GM23338 (cell line): Measurements from ENCODE around the gene RFC3. TPM values are rescaled to one million over a fixed set of nuclear protein-coding genes. Genes with fewer than 3 reads are reported as not detected.

Experiments used
- ATAC-seq: fragments of 200-7000 bp; cut with Tn5 transposase; 3 replicates; pipeline ENCODE4 v1.9.1; 2020
- DNase-seq: peaks from one replicate; pipeline ENCODE4 v3.0.0-alpha.2; 2015; ENCODE audit warnings: low spot score
- H2AFZ ChIP-seq: fragments of 200-600 bp; sonication (generic); 2 replicates; pipeline ENCODE4 v1.8.0; 2016; ENCODE audit warnings: antibody characterized with exemption, mild to moderate bottlenecking, moderate library complexity
- H3F3A ChIP-seq: fragments of 200-600 bp; sonication (generic); replicated peaks from 2 replicates; pipeline ENCODE4 v1.8.0; 2017; ENCODE audit warnings: antibody characterized with exemption, mixed run types, low read depth
- H3K27ac ChIP-seq: fragments of 200-600 bp; sonication (generic); 2 replicates; pipeline ENCODE4 v1.6.1; 2016; ENCODE audit warnings: low read depth
- H3K27me3 ChIP-seq: fragments of 200-600 bp; sonication (generic); 2 replicates; pipeline ENCODE4 v1.8.0; 2016; ENCODE audit warnings: mild to moderate bottlenecking, mixed run types, moderate library complexity; ENCODE audit not compliant: insufficient read depth
- H3K36me3 ChIP-seq: fragments of 200-600 bp; sonication (generic); 2 replicates; pipeline ENCODE4 v1.8.0; 2016; ENCODE audit warnings: mild to moderate bottlenecking; ENCODE audit not compliant: insufficient read depth
- H3K4me1 ChIP-seq: fragments of 200-600 bp; sonication (generic); 2 replicates; pipeline ENCODE4 v1.8.0; 2016; ENCODE audit warnings: mild to moderate bottlenecking, moderate library complexity; ENCODE audit not compliant: insufficient read depth
- H3K4me2 ChIP-seq: fragments of 200-600 bp; sonication (generic); 2 replicates; pipeline ENCODE4 v1.7.1; 2017; ENCODE audit warnings: mixed run types
- H3K4me3 ChIP-seq: fragments of 200-600 bp; sonication (generic); 2 replicates; pipeline ENCODE4 v1.6.1; 2016; ENCODE audit warnings: mixed run types
- H3K79me2 ChIP-seq: fragments of 200-600 bp; sonication (generic); replicated peaks from 2 replicates; pipeline ENCODE4 v1.8.0; 2017; ENCODE audit warnings: mild to moderate bottlenecking; ENCODE audit not compliant: insufficient read depth
- H3K9me2 ChIP-seq: fragments of 200-600 bp; sonication (generic); 2 replicates; pipeline ENCODE4 v1.8.0; 2017; ENCODE audit not compliant: insufficient read depth
- H4K20me1 ChIP-seq: fragments of 200-600 bp; sonication (generic); replicated peaks from 2 replicates; pipeline ENCODE4 v1.8.0; 2017; ENCODE audit warnings: mild to moderate bottlenecking; ENCODE audit not compliant: insufficient read depth
- H3K27ac Mint-ChIP-seq: 2 replicates; pipeline ENCODE4 v1.8.0; 2020; ENCODE audit warnings: inconsistent platforms, mild to moderate bottlenecking, moderate library complexity, mixed read lengths
- H3K27me3 Mint-ChIP-seq: 3 replicates; pipeline ENCODE4 v1.8.0; 2022; ENCODE audit warnings: low read depth, mild to moderate bottlenecking, moderate library complexity, mixed read lengths, inconsistent platforms; ENCODE audit not compliant: insufficient read depth, poor library complexity
- H3K36me3 Mint-ChIP-seq: 3 replicates; pipeline ENCODE4 v1.8.0; 2021; ENCODE audit warnings: low read depth, mild to moderate bottlenecking, inconsistent platforms, moderate library complexity, mixed read lengths
- H3K4me1 Mint-ChIP-seq: 3 replicates; pipeline ENCODE4 v1.8.0; 2020; ENCODE audit warnings: mild to moderate bottlenecking, inconsistent platforms, mixed read lengths
- H3K4me3 Mint-ChIP-seq: 3 replicates; pipeline ENCODE4 v1.8.0; 2021; ENCODE audit warnings: moderate library complexity, mild to moderate bottlenecking, inconsistent platforms, mixed read lengths
- H3K9me3 Mint-ChIP-seq: 3 replicates; pipeline ENCODE4 v1.8.0; 2020; ENCODE audit warnings: moderate library complexity, mild to moderate bottlenecking, inconsistent platforms, mixed read lengths
- CREB1 ChIP-seq: fragments of 250-450 bp; sonication (Bioruptor Pico); IDR thresholded peaks from 2 replicates; pipeline ENCODE4 v1.5.0; 2020; ENCODE audit warnings: low read depth, mild to moderate bottlenecking, moderate library complexity
- NANOG ChIP-seq: IDR thresholded peaks from 2 replicates; pipeline ENCODE4 v1.6.1; 2016; ENCODE audit warnings: antibody characterized with exemption, borderline replicate concordance
- POLR2AphosphoS5 ChIP-seq: IDR thresholded peaks from 2 replicates; pipeline ENCODE4 v1.6.1; 2016; ENCODE audit warnings: antibody characterized with exemption, low read depth
- STAT1 ChIP-seq: IDR thresholded peaks from one replicate; pipeline ENCODE4 v1.6.1; 2016; ENCODE audit warnings: antibody characterized with exemption; ENCODE audit not compliant: unreplicated experiment
- ZNF114 ChIP-seq: fragments of 250-450 bp; sonication (Bioruptor Pico); IDR thresholded peaks from 2 replicates; pipeline ENCODE4 v1.5.0; 2020; ENCODE audit warnings: mild to moderate bottlenecking, moderate library complexity
- polyA plus RNA-seq: library from polyadenylated mRNA; unstranded; fragments of >200 nt; fragmentation: Nextera tagmentation; extraction: Ambion mirVana; gene quantifications from 2 replicates; pipeline ENCODE4 v1.2.1, GENCODE V29; 2016
- total RNA-seq: library from RNA; depleted of rRNA; stranded (reverse); fragments of >200 nt; shearing (Covaris generic); gene quantifications from 2 replicates; pipeline ENCODE4 v1.2.3, GENCODE V29; 2014
- TF ChIP-seq, protein P1 (sequence below): fragments of 250-450 bp; sonication (Bioruptor Pico); IDR thresholded peaks from 2 replicates; pipeline ENCODE4 v1.5.0; 2020; ENCODE audit warnings: mild to moderate bottlenecking, moderate library complexity
- TF ChIP-seq, protein P2 (sequence below), 2 experiments: fragments of 200-600 bp in 1 of 2; sonication (generic) in 1 of 2; conservative IDR thresholded peaks; 2 replicates each; pipeline versions ENCODE4 v1.5.1 to v1.6.1; 2016 to 2017; ENCODE audit warnings: antibody characterized with exemption in 2 of 2, low read depth in 2 of 2, mild to moderate bottlenecking in 2 of 2, moderate library complexity in 1 of 2

RFC3 gene
- total and polyA plus RNA-seq, 2 experiments from 2014 or later: 48.7 to 75.5 TPM

DNA sequence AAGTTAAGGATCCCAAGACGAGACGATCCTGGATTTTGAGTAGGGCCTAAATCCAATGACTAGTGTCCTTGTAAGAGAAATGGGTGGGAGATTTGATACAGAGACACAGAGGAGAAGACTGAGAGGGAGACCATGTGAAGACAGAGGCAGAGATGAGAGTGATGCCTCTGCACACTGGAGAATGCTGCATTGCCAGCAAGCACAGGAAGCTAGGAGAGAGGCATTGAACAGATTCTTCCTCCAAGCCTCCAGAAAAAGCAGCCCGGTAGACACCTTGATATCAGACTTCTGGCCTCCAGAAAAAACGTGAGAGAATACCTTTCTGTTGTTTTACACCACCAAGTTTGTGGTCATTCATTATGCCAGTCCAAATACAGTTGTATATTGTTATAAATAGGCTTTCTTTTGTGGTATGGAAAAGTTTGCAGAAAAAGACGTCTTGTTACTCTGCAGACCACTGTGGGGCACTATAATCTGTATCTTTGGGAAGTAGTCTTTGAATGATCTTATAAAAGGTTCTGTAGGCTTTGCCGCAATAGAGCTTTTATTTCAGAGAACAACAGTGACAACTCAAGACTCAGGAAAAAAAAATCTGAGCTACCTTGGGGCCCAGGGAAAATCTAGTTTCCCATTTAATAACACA lies 17.9 kb upstream of the RFC3 start:
- Histone ChIP-seq H2AFZ (peak overlapping the region; percentile 88), H3K79me2 (no peaks in the 10 kb centered on the region), H3K4me2 (no peak overlapping the region), H3F3A (no peaks in the 10 kb centered on the region), H3K27me3 (no peaks in the 10 kb centered on the region), H3K27ac (no peak overlapping the region), H3K36me3 (no peaks in the 10 kb centered on the region), H3K4me3 (no peak overlapping the region), H3K9me2 (no peaks in the 10 kb centered on the region), H4K20me1 (no peaks in the 10 kb centered on the region), H3K4me1 (no peaks in the 10 kb centered on the region; the same call in 1 of the 2 replicates)
- H3K27me3 Mint-ChIP-seq: no peaks in the 10 kb centered on the region
- no peaks in the 10 kb centered on the region for H3K36me3 Mint-ChIP-seq
- peaks cover 6% of the 10 kb centered on the region; the same call in 2 of the 3 replicates for H3K4me1 Mint-ChIP-seq
- DNase-seq (peak; percentile 37), ATAC-seq (peak; percentile 59)
- H3K9me3 Mint-ChIP-seq: no peaks in the 10 kb centered on the region
- H3K4me3 Mint-ChIP-seq: no peak overlapping the region
- H3K27ac Mint-ChIP-seq: no peak overlapping the region
- TF ChIP-seq POLR2AphosphoS5: no peak
- TF ChIP-seq, protein P1, sequence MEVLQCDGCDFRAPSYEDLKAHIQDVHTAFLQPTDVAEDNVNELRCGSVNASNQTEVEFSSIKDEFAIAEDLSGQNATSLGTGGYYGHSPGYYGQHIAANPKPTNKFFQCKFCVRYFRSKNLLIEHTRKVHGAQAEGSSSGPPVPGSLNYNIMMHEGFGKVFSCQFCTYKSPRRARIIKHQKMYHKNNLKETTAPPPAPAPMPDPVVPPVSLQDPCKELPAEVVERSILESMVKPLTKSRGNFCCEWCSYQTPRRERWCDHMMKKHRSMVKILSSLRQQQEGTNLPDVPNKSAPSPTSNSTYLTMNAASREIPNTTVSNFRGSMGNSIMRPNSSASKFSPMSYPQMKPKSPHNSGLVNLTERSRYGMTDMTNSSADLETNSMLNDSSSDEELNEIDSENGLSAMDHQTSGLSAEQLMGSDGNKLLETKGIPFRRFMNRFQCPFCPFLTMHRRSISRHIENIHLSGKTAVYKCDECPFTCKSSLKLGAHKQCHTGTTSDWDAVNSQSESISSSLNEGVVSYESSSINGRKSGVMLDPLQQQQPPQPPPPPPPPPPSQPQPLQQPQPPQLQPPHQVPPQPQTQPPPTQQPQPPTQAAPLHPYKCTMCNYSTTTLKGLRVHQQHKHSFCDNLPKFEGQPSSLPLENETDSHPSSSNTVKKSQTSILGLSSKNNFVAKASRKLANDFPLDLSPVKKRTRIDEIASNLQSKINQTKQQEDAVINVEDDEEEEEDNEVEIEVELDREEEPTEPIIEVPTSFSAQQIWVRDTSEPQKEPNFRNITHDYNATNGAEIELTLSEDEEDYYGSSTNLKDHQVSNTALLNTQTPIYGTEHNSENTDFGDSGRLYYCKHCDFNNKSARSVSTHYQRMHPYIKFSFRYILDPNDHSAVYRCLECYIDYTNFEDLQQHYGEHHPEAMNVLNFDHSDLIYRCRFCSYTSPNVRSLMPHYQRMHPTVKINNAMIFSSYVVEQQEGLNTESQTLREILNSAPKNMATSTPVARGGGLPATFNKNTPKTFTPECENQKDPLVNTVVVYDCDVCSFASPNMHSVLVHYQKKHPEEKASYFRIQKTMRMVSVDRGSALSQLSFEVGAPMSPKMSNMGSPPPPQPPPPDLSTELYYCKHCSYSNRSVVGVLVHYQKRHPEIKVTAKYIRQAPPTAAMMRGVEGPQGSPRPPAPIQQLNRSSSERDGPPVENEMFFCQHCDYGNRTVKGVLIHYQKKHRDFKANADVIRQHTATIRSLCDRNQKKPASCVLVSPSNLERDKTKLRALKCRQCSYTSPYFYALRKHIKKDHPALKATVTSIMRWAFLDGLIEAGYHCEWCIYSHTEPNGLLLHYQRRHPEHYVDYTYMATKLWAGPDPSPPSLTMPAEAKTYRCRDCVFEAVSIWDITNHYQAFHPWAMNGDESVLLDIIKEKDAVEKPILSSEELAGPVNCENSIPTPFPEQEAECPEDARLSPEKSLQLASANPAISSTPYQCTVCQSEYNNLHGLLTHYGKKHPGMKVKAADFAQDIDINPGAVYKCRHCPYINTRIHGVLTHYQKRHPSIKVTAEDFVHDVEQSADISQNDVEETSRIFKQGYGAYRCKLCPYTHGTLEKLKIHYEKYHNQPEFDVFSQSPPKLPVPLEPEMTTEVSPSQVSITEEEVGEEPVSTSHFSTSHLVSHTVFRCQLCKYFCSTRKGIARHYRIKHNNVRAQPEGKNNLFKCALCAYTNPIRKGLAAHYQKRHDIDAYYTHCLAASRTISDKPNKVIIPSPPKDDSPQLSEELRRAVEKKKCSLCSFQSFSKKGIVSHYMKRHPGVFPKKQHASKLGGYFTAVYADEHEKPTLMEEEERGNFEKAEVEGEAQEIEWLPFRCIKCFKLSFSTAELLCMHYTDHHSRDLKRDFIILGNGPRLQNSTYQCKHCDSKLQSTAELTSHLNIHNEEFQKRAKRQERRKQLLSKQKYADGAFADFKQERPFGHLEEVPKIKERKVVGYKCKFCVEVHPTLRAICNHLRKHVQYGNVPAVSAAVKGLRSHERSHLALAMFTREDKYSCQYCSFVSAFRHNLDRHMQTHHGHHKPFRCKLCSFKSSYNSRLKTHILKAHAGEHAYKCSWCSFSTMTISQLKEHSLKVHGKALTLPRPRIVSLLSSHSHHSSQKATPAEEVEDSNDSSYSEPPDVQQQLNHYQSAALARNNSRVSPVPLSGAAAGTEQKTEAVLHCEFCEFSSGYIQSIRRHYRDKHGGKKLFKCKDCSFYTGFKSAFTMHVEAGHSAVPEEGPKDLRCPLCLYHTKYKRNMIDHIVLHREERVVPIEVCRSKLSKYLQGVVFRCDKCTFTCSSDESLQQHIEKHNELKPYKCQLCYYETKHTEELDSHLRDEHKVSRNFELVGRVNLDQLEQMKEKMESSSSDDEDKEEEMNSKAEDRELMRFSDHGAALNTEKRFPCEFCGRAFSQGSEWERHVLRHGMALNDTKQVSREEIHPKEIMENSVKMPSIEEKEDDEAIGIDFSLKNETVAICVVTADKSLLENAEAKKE (CRISPR knock-in tag): no peak
- no peak for TF ChIP-seq CREB1 (CRISPR knock-in tag)
- TF ChIP-seq, protein P2, sequence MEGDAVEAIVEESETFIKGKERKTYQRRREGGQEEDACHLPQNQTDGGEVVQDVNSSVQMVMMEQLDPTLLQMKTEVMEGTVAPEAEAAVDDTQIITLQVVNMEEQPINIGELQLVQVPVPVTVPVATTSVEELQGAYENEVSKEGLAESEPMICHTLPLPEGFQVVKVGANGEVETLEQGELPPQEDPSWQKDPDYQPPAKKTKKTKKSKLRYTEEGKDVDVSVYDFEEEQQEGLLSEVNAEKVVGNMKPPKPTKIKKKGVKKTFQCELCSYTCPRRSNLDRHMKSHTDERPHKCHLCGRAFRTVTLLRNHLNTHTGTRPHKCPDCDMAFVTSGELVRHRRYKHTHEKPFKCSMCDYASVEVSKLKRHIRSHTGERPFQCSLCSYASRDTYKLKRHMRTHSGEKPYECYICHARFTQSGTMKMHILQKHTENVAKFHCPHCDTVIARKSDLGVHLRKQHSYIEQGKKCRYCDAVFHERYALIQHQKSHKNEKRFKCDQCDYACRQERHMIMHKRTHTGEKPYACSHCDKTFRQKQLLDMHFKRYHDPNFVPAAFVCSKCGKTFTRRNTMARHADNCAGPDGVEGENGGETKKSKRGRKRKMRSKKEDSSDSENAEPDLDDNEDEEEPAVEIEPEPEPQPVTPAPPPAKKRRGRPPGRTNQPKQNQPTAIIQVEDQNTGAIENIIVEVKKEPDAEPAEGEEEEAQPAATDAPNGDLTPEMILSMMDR (conservative IDR thresholded peaks at IDR 0.05; ENCODE audit: low read depth in 2 of 2): peak; percentile 46 to 68
- TF ChIP-seq ZNF114 (CRISPR knock-in tag): no peak
- TF ChIP-seq NANOG: no peak
- TF ChIP-seq STAT1: no peak
